SK-N-SH (cell line): ENCODE measurements around the gene SLC9A7.

ENCODE experiments used
- CTCF ChIP-seq: fragments of 200-600 bp; sonication (generic); IDR thresholded peaks from 2 replicates; pipeline ENCODE4 v1.6.1; 2017; ENCODE audit warnings: antibody characterized with exemption, mild to moderate bottlenecking, moderate library complexity
- POLR2AphosphoS5 ChIP-seq: IDR thresholded peaks from 2 replicates; pipeline ENCODE4 v1.6.1; 2012; ENCODE audit warnings: low read depth, low read length
- YY1 ChIP-seq: IDR thresholded peaks from 2 replicates; pipeline ENCODE4 v1.4.0; 2012; ENCODE audit warnings: low read depth, mild to moderate bottlenecking
- ZBTB33 ChIP-seq: IDR thresholded peaks from 2 replicates; pipeline ENCODE4 v1.4.0; 2012; ENCODE audit warnings: low read depth, borderline replicate concordance

- TF ChIP-seq POLR2AphosphoS5 = no peak
- TF ChIP-seq ZBTB33 = no peak
- no peak for TF ChIP-seq CTCF
- TF ChIP-seq YY1 = no peak
Measured at GRCh38 chrX:46635186-46635585, 123.7 kb downstream of the SLC9A7 start.
